Activated naive CD8-positive, alpha-beta T cell treated with anti-CD3 and anti-CD28 coated beads, Interleukin-2, amount 50 U/mL, for 16 hours (primary cell): ENCODE results near the gene LY6G6D.
A peak's percentile ranks its signal among the peaks of the same experiment; 100 is the strongest.

Experiments
- DNase-seq: peaks from one replicate; pipeline ENCODE4 v3.0.0-alpha.2; 2020; ENCODE audit warnings: low read depth, low spot score

The LY6G6D gene

GRCh38 chr6:31736021-31736767 is 21.0 kb downstream of the LY6G6D start, which contains the start of gene CLIC1:
TSS of gene CLIC1 (minus strand) at chr6:31736530. CDS start at chr6:31736300, 230 bp downstream.
- DNase-seq = peak; percentile 57

- no peak for DNase-seq
Observed at GRCh38 chr6:31736768-31737314, 21.7 kb downstream of the LY6G6D start.

GRCh38 chr6:31737315-31737990 is 22.3 kb downstream of the LY6G6D start:
- no peak for DNase-seq

- no peak for DNase-seq
Observed at GRCh38 chr6:31737991-31738979, 23.1 kb downstream of the LY6G6D start.

- peak; percentile 88 for DNase-seq
Observed at GRCh38 chr6:31739639-31740396, 24.7 kb downstream of the LY6G6D start, which contains the start of gene MSH5. TSS of gene MSH5 (plus strand) at chr6:31740005. CDS start at chr6:31740467, 462 bp downstream.

GRCh38 chr6:31740397-31741223 is 25.5 kb downstream of the LY6G6D start:
- no peak for DNase-seq

GRCh38 chr6:31741815-31742214 is 26.7 kb downstream of the LY6G6D start:
- DNase-seq = no peak

GRCh38 chr6:31742894-31743293 is 27.7 kb downstream of the LY6G6D start:
- DNase-seq = no peak

GRCh38 chr6:31744422-31744821 is 29.3 kb downstream of the LY6G6D start:
- DNase-seq = no peak

GRCh38 chr6:31749301-31750036 is 34.3 kb downstream of the LY6G6D start:
- DNase-seq = no peak

GRCh38 chr6:31750411-31751022 is 35.4 kb downstream of the LY6G6D start:
- no peak for DNase-seq

- DNase-seq = no peak
Observed at GRCh38 chr6:31752739-31753319, 37.7 kb downstream of the LY6G6D start.

- no peak for DNase-seq
Observed at GRCh38 chr6:31758281-31758680, 43.1 kb downstream of the LY6G6D start.

- no peak for DNase-seq
Observed at GRCh38 chr6:31760790-31761189, 45.6 kb downstream of the LY6G6D start.

- DNase-seq = no peak
Observed at GRCh38 chr6:31761343-31761742, 46.2 kb downstream of the LY6G6D start.

- DNase-seq = no peak
Observed at GRCh38 chr6:31762356-31762755, 47.2 kb downstream of the LY6G6D start, which contains the start of gene SAPCD1. TSS of gene SAPCD1 (plus strand) at chr6:31762656. CDS start at chr6:31763055, 399 bp downstream.

GRCh38 chr6:31762878-31763618 is 47.9 kb downstream of the LY6G6D start:
- DNase-seq = no peak

GRCh38 chr6:31763619-31763940 is 48.4 kb downstream of the LY6G6D start:
- DNase-seq = no peak
